ENCODE measurements around the gene GSTA3.
"Not testable (repeated sequence)": the region's sequence is repeated elsewhere in the genome, so short reads cannot be mapped to it uniquely, and the experiment has no call there.

DNA sequence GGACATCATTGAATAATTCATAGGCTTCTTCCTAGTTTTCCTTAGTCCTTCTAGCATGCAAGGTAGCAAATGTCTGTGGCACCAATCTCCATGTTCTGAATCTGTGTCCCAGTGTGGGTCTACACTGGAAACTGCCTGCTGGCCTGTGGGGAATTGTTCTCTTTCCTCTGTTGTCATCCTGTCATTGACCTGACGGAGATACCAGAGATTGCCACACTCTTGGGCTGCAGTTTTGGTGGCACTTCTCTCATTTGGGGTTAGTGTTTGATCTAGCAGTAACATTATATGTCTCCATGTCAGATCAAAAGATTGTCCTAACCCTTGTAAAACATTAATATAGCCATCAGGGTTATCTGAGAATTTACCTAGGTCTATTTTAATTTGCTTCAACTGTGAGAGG, 9.3 kb upstream of the GSTA3 start:
- not testable (repeated sequence) for TF ChIP-seq EZH2phosphoT487, EZH2 (IDR thresholded peaks at IDR 0.05)

Measured in neural progenitor cell (in vitro differentiated cells).